AG09309 (cell line): ENCODE measurements around the gene BBS1.

Source experiments
- DNase-seq: peaks from one replicate; pipeline ENCODE4 v3.0.0-alpha.2; 2010; ENCODE audit warnings: low read depth
- H3K4me3 ChIP-seq: 2 replicates; pipeline ENCODE4 v1.5.1; 2011; ENCODE audit warnings: mild to moderate bottlenecking, low read depth, low read length, moderate library complexity; ENCODE audit not compliant: control insufficient read depth
- TF ChIP-seq, protein P1 (sequence below): IDR thresholded peaks from 2 replicates; pipeline ENCODE4 v1.5.1; 2011; ENCODE audit warnings: mild to moderate bottlenecking, low read depth, low read length, inconsistent platforms; ENCODE audit not compliant: insufficient read depth, control insufficient read depth; ENCODE audit errors: missing control alignments

The BBS1 gene

DNA sequence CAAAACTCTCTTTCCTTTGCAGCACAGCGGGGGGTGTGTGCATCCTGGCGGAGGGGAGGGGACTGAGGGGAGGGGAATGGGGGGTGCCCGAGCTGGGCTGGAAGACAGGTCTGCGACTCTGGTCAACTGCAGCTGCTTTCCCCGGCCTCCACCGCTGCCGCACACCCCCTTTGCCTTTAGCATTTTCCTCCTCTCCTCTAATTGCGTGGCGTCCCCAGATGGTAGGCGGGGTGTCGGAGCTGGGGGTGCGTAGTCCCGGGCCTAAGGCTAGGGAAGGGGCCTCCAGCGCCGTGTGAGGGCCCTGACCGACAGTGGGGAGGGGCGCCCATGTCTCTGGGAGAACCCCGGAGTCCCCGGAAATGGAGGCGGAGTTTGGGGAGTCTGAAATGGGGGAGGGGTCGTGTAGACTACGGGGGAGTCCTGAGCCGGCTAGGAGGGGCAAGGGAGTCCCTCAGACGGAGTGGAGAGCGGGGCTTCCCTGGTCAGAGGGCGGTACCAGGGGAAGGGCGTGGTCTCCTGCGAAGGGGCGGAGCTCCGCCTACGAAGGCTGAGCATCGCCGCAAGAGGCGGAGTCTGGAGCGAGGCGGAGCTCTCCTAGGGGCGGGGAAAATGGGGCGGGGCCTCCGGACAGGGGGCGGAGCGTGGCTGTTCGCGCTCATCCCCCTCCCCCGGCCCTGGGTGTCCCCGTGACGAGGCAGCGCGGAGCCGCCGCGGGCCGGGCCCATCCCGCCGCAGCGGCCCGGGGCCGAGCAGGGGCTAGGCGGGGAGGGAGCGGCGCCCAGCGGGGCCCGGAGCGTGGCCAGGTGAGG, 44.0 kb upstream of the BBS1 start, which contains the start of gene PELI3:
PELI3 (plus strand) TSS at position 681 of the 809 bp plus-strand sequence. CDS start 1,224 bp downstream, outside the sequence.
- TF ChIP-seq, protein P1, sequence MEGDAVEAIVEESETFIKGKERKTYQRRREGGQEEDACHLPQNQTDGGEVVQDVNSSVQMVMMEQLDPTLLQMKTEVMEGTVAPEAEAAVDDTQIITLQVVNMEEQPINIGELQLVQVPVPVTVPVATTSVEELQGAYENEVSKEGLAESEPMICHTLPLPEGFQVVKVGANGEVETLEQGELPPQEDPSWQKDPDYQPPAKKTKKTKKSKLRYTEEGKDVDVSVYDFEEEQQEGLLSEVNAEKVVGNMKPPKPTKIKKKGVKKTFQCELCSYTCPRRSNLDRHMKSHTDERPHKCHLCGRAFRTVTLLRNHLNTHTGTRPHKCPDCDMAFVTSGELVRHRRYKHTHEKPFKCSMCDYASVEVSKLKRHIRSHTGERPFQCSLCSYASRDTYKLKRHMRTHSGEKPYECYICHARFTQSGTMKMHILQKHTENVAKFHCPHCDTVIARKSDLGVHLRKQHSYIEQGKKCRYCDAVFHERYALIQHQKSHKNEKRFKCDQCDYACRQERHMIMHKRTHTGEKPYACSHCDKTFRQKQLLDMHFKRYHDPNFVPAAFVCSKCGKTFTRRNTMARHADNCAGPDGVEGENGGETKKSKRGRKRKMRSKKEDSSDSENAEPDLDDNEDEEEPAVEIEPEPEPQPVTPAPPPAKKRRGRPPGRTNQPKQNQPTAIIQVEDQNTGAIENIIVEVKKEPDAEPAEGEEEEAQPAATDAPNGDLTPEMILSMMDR, result no peak
- H3K4me3 ChIP-seq, result peak within 1 kb of the TSS; percentile 76

GRCh38 chr11:66467034-66467659, 43.3 kb upstream of the BBS1 start:
- H3K4me3 ChIP-seq, result peak overlapping the region; percentile 76
- TF ChIP-seq, protein P1, result peak; percentile 21
- DNase-seq, result no peak

More for the DNA sequence above, 44.0 kb upstream of the BBS1 start, which contains the start of gene PELI3:
- peak; percentile 45 for DNase-seq

DNA sequence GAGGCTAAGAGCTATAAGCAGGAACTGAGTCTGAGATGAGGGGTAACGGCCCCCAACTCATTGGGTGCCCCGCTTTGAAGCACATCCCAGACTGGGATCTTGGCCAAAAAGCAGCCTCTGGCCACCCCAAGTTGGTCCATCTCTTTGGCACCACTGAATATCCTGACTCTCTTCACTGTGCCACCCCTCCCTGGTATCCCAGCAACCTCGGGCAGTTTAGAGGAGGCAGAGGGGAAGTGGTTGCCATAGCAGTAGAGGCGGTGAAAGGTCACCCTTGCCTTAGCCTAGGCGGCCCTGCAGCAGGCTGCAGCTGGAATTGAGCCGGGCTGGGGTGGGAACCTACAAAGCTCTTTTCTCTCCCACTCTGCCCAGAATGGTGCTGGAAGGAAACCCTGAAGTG, 42.7 kb upstream of the BBS1 start:
- peak overlapping the region; percentile 76 for H3K4me3 ChIP-seq
- TF ChIP-seq, protein P1, result no peak
- no peak for DNase-seq

DNA sequence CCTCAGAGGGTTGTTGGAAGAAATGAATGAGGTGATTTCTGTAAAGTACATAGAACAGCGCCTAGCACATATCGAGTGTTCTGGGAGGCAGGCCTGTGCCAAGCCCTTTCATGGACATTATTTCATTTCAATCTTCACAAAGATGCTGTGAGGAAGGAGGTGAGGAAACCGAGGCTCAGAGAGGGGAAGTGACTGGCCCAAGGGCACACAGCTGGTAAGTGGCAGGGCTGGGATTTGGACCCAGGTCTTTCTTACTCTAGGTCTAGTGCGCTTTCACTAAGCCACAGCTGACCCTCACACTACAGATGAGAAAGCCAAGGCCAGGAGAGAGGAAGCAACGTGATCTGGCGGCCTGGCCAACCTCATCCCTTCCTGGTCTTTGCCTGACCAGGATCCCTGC, 41.7 kb upstream of the BBS1 start:
- DNase-seq, result no peak
- no peak overlapping the region for H3K4me3 ChIP-seq
- TF ChIP-seq, protein P1, result no peak

DNA sequence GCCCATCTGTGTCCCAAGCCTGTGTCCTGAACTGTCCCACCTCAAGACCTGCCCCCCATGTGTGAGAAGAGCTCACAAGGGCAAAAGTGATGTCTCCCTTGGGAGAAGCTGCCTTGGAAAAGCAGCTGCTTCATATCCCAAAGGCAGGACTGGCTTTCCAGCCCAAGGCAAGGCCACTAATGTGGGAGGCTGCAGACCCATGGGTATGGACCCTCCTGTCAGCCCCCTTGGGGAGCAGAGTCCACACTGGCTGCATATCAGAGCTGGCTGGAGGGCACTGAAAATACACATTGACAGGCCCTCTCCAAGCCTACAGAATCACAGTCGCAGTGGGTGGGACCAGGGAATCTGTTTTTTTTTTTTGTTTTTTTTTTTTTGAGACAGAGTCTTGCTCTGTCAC, 41.0 kb upstream of the BBS1 start:
- TF ChIP-seq, protein P1, result no peak
- H3K4me3 ChIP-seq, result no peak overlapping the region
- no peak for DNase-seq

GRCh38 chr11:66470015-66470414, 40.4 kb upstream of the BBS1 start:
- no peak overlapping the region for H3K4me3 ChIP-seq
- DNase-seq, result no peak
- TF ChIP-seq, protein P1, result no peak
